B cell (primary cell): ENCODE measurements around the gene ITPRIPL1. TPM values are rescaled to one million over a fixed set of nuclear protein-coding genes. Genes with fewer than 3 reads are reported as not detected.

Experiments
- ATAC-seq: fragments of 200-7000 bp; cut with Tn5 transposase; one replicate; pipeline ENCODE4 v1.10.0; 2021; ENCODE audit warnings: low read depth, mild to moderate bottlenecking, moderate number of reproducible peaks, moderate library complexity
- CTCF ChIA-PET: fragments of 350-600 bp; sonication (Branson Sonifier 250); formaldehyde crosslinking; loops from one replicate; lab custom pipeline; 2021; ENCODE audit warnings: antibody characterized with exemption, inconsistent platforms; lab: Charles Lee
- POLR2A ChIA-PET: fragments of 350-600 bp; sonication (Branson Sonifier 250); formaldehyde crosslinking; loops from one replicate; lab custom pipeline; 2021; ENCODE audit warnings: antibody characterized with exemption; lab: Charles Lee
- DNase-seq: peaks from one replicate; pipeline ENCODE4 v3.0.0; 2013
- H2AFZ ChIP-seq: 2 replicates; pipeline ENCODE4 v1.6.1; 2012; ENCODE audit warnings: mild to moderate bottlenecking, low read depth, low read length; ENCODE audit not compliant: insufficient read depth, poor library complexity, severe bottlenecking
- H3K27ac ChIP-seq, 2 donors: 1 replicate in 1 of 2; 2 replicates in 1 of 2; pipeline ENCODE4 v1.5.1; 2012 to 2013; ENCODE audit warnings: low read length in 2 of 2, mild to moderate bottlenecking in 2 of 2, moderate library complexity in 1 of 2
- H3K27me3 ChIP-seq, 4 experiments: fragments of 200-600 bp in 1 of 4; sonication (generic) in 1 of 4; replicated peaks in 1 of 4; 1 replicate in 2 of 4; 2 replicates in 2 of 4; pipeline versions ENCODE4 v1.6.1 to v1.7.0; 2013 to 2016; ENCODE audit warnings: low read length in 3 of 4, mild to moderate bottlenecking in 2 of 4, mixed read lengths in 1 of 4, moderate library complexity in 1 of 4; ENCODE audit not compliant: insufficient read depth in 4 of 4, control insufficient read depth in 3 of 4; ENCODE audit errors: control extremely low read depth in 1 of 4
- H3K36me3 ChIP-seq, 2 experiments: replicated peaks in 1 of 2; 1 replicate in 1 of 2; 2 replicates in 1 of 2; pipeline versions ENCODE4 v1.6.1 to v1.7.1; 2013; ENCODE audit warnings: low read length in 1 of 2; ENCODE audit not compliant: insufficient read depth in 2 of 2, control insufficient read depth in 1 of 2; ENCODE audit errors: control extremely low read depth in 1 of 2, extremely low read depth in 1 of 2
- H3K4me1 ChIP-seq, 2 donors: fragments of 200-600 bp in 1 of 2; sonication (generic) in 1 of 2; 1 replicate in 1 of 2; 2 replicates in 1 of 2; pipeline versions ENCODE4 v1.5.1 to v1.6.1; 2013 to 2017; ENCODE audit warnings: low read length in 2 of 2; ENCODE audit not compliant: control insufficient read depth in 2 of 2, insufficient read depth in 2 of 2
- H3K4me2 ChIP-seq: replicated peaks from 2 replicates; pipeline ENCODE3; 2012; ENCODE audit warnings: mild to moderate bottlenecking, low read depth, low read length; ENCODE audit not compliant: poor library complexity, severe bottlenecking
- H3K4me3 ChIP-seq, 5 experiments: fragments of 200-600 bp in 1 of 5; sonication (generic) in 1 of 5; 1 replicate in 3 of 5; 2 replicates in 2 of 5; pipeline versions ENCODE4 v1.5.1 to v1.7.0; 2011 to 2016; ENCODE audit warnings: low read length in 4 of 5, mild to moderate bottlenecking in 4 of 5, low read depth in 2 of 5, control low read depth in 1 of 5, moderate library complexity in 1 of 5; ENCODE audit not compliant: insufficient read depth in 1 of 5; ENCODE audit errors: control extremely low read depth in 1 of 5, extremely low read depth in 1 of 5
- H3K79me2 ChIP-seq: fragments of 200-600 bp; sonication (generic); one replicate; pipeline ENCODE4 v1.6.0; 2016; ENCODE audit warnings: low read length; ENCODE audit not compliant: control insufficient read depth, insufficient read depth
- H3K9ac ChIP-seq: fragments of 200-600 bp; sonication (generic); 2 replicates; pipeline ENCODE4 v1.6.1; 2017; ENCODE audit warnings: mild to moderate bottlenecking, low read length, moderate library complexity
- H3K9me3 ChIP-seq, 3 donors: one replicate each; pipeline versions ENCODE4 v1.6.1 to v1.7.1; 2013; ENCODE audit warnings: low read length in 2 of 3; ENCODE audit not compliant: control insufficient read depth in 2 of 3, insufficient read depth in 1 of 3; ENCODE audit errors: control extremely low read depth in 1 of 3
- H4K20me1 ChIP-seq: 2 replicates; pipeline ENCODE4 v1.6.0; 2012; ENCODE audit warnings: mild to moderate bottlenecking, low read length; ENCODE audit not compliant: insufficient read depth, control insufficient read depth, poor library complexity, severe bottlenecking
- H3K27ac Mint-ChIP-seq: one replicate; pipeline ENCODE4 v1.8.0; 2021; ENCODE audit warnings: mixed read lengths
- H3K27me3 Mint-ChIP-seq: one replicate; pipeline ENCODE4 v1.8.0; 2021; ENCODE audit warnings: mixed read lengths
- H3K4me1 Mint-ChIP-seq: one replicate; pipeline ENCODE4 v1.8.0; 2021; ENCODE audit warnings: mixed read lengths
- H3K4me3 Mint-ChIP-seq: one replicate; pipeline ENCODE4 v1.8.0; 2021; ENCODE audit warnings: mixed read lengths
- H3K9me3 Mint-ChIP-seq: one replicate; pipeline ENCODE4 v1.8.0; 2022; ENCODE audit warnings: mixed read lengths; ENCODE audit not compliant: insufficient read depth
- EZH2 ChIP-seq: IDR thresholded peaks from 2 replicates; pipeline ENCODE4 v1.6.1; 2012; ENCODE audit warnings: borderline replicate concordance, low read depth, mild to moderate bottlenecking, moderate library complexity, low read length; ENCODE audit not compliant: insufficient read depth, poor library complexity, severe bottlenecking
- WGBS: methylation state at CpG from one replicate; pipeline ENCODE4 v1.1.5; 2013; ENCODE audit warnings: missing lambda C conversion rate; ENCODE audit not compliant: insufficient coverage; 5-methylcytosine and 5-hydroxymethylcytosine counted together
- intact Hi-C: fragments of 100-400 bp; cut with micrococcal nuclease; formaldehyde crosslinking; loops from one replicate; pipeline ENCODE4 v1.10.0; 2022
- polyA plus RNA-seq: library from polyadenylated mRNA; depleted of rRNA; stranded (reverse); fragments of >200 nt; gene quantifications from 2 replicates; pipeline ENCODE4 v1.2.3, GENCODE V29; 2012
- total RNA-seq, 2 donors: library from RNA; stranded (reverse); fragments of 120-200 nt in 1 of 2; gene quantifications; 1 replicate in 1 of 2; 2 replicates in 1 of 2; pipeline versions ENCODE4 v1.2.3 to v1.2.4, GENCODE V29; 2013 to 2022
- TF ChIP-seq, protein P1 (sequence below): fragments of 200-600 bp; IDR thresholded peaks from one replicate; pipeline ENCODE4 v1.8.0; 2022; ENCODE audit warnings: antibody characterized with exemption, mild to moderate bottlenecking

Gene ITPRIPL1
- total and polyA plus RNA-seq, 2 donors (not counting 1 experiment from before 2014, with no cell fraction given): 1.8 to 4.2 TPM

DNA sequence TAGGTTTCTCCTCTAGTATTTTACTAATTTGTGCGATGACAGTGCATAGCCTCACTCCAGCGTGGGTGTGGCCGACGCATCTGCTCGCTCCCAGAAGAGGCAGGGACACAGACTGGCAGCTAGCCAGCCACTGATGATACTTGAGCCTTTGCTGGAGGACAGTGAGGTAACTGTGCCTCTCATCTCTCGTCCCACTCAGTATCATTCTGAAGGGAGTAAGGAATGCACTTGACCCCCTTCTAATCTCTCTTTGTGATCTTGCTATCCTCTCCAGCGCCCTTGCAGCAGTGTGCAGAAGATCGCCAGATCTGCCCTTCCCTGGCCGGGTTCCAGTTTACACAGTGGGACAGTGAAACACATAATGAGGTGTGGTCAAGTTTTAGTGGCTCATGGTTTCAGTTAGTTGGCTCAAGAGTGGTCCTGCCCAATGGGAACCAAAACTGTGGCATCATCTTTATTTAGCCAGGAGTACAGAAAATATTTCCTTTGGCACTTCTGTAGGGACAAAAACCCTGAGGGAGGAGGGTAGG is 28.0 kb downstream of the ITPRIPL1 start:
- CTCF ChIA-PET: no interaction called here
- H3K9me3 ChIP-seq: no peaks in the 10 kb centered on the region
- no peak overlapping the region for H3K27ac ChIP-seq
- POLR2A ChIA-PET: no interaction called here
- ATAC-seq (no peak), DNase-seq (no peak)
- H3K27ac Mint-ChIP-seq: no peak overlapping the region
- H2AFZ ChIP-seq: no peak overlapping the region
- 97% methylated on average over 9 of the region's 9 CpGs for WGBS
- no peaks in the 10 kb centered on the region for H4K20me1 ChIP-seq
- TF ChIP-seq EZH2: no peak
- TF ChIP-seq, protein P1, sequence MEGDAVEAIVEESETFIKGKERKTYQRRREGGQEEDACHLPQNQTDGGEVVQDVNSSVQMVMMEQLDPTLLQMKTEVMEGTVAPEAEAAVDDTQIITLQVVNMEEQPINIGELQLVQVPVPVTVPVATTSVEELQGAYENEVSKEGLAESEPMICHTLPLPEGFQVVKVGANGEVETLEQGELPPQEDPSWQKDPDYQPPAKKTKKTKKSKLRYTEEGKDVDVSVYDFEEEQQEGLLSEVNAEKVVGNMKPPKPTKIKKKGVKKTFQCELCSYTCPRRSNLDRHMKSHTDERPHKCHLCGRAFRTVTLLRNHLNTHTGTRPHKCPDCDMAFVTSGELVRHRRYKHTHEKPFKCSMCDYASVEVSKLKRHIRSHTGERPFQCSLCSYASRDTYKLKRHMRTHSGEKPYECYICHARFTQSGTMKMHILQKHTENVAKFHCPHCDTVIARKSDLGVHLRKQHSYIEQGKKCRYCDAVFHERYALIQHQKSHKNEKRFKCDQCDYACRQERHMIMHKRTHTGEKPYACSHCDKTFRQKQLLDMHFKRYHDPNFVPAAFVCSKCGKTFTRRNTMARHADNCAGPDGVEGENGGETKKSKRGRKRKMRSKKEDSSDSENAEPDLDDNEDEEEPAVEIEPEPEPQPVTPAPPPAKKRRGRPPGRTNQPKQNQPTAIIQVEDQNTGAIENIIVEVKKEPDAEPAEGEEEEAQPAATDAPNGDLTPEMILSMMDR: no peak
- H3K4me3 ChIP-seq: no peak overlapping the region
- no peak overlapping the region for H3K9ac ChIP-seq
- no peaks in the 10 kb centered on the region for H3K36me3 ChIP-seq
- intact Hi-C loops: no loop called here
- no peaks in the 10 kb centered on the region for H3K9me3 Mint-ChIP-seq
- no peak overlapping the region for H3K4me2 ChIP-seq
- H3K27me3 ChIP-seq: no peaks in the 10 kb centered on the region
- H3K4me1 Mint-ChIP-seq: no peaks in the 10 kb centered on the region
- H3K4me1 ChIP-seq: no peaks in the 10 kb centered on the region
- H3K4me3 Mint-ChIP-seq: no peak overlapping the region
- H3K27me3 Mint-ChIP-seq: no peaks in the 10 kb centered on the region
- no peaks in the 10 kb centered on the region for H3K79me2 ChIP-seq

DNA sequence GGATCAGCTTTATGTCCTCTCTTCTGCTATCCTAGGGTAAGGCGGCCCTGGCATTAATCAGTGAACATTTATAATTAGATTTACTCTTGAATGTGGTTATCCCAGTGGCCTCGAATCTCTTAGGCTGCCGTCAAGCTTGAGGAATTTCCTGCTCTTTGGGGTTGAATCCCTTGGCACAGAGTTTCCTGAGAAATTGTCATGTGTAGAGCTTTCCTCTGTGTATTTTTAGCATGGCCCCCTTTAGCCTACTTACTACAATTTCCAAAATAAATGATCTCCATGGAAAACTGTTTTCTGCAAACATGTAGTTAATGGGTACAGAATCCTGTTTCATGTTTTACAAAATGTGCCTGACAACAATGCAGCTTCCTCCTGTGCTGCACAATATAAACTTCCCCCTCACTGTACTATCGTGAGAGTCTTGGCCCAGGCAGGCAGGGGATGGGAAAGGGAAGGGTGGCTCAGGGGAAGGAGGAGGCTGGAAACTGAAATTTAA is 28.5 kb downstream of the ITPRIPL1 start:
- no peak overlapping the region for H3K4me2 ChIP-seq
- H3K79me2 ChIP-seq: no peaks in the 10 kb centered on the region
- H3K4me3 ChIP-seq: no peak overlapping the region
- no peak overlapping the region for H2AFZ ChIP-seq
- H3K9me3 ChIP-seq: no peaks in the 10 kb centered on the region
- H3K27ac Mint-ChIP-seq: no peak overlapping the region
- intact Hi-C loops: no loop called here
- WGBS: no CpG with 5 or more reads among the region's 4 CpGs
- DNase-seq (no peak), ATAC-seq (no peak)
- H3K4me1 Mint-ChIP-seq: no peaks in the 10 kb centered on the region
- H3K9me3 Mint-ChIP-seq: no peaks in the 10 kb centered on the region
- no peaks in the 10 kb centered on the region for H3K36me3 ChIP-seq
- H3K27me3 Mint-ChIP-seq: no peaks in the 10 kb centered on the region
- H3K9ac ChIP-seq: no peak overlapping the region
- no peak overlapping the region for H3K27ac ChIP-seq
- no peak overlapping the region for H3K4me3 Mint-ChIP-seq
- no peaks in the 10 kb centered on the region for H3K4me1 ChIP-seq
- TF ChIP-seq EZH2: no peak
- TF ChIP-seq, protein P1: no peak
- H4K20me1 ChIP-seq: no peaks in the 10 kb centered on the region
- CTCF ChIA-PET: no interaction called here
- POLR2A ChIA-PET: no interaction called here
- H3K27me3 ChIP-seq: no peaks in the 10 kb centered on the region
